Neural cell (in vitro differentiated cells): Measurements from ENCODE around the gene HPN.
"Not testable (repeated sequence)": the region's sequence is repeated elsewhere in the genome, so short reads cannot be mapped to it uniquely, and the experiment has no call there.

Source experiments
- CTCF ChIP-seq: fragments of 450-650 bp; IDR thresholded peaks from 2 replicates; pipeline ENCODE4 v1.5.1; 2014; ENCODE audit warnings: antibody characterized with exemption, mild to moderate bottlenecking, moderate library complexity; ENCODE audit not compliant: poor library complexity, severe bottlenecking
- EP300 ChIP-seq: fragments of 450-650 bp; conservative IDR thresholded peaks from 2 replicates; pipeline ENCODE4 v1.6.1; 2014; ENCODE audit warnings: antibody characterized with exemption, mild to moderate bottlenecking, moderate library complexity; ENCODE audit not compliant: poor library complexity, severe bottlenecking
- EZH2 ChIP-seq: fragments of 200-600, 300-800 bp; shearing (Covaris generic), sonication (generic); IDR thresholded peaks from 2 replicates; pipeline ENCODE4 v1.6.1; 2014; ENCODE audit warnings: antibody characterized with exemption, low read length, borderline replicate concordance, mild to moderate bottlenecking; ENCODE audit not compliant: insufficient read depth, poor library complexity, severe bottlenecking
- POLR2AphosphoS5 ChIP-seq: IDR thresholded peaks from 2 replicates; pipeline ENCODE4 v1.6.1; 2012
- RAD21 ChIP-seq: fragments of 450-650 bp; conservative IDR thresholded peaks from 2 replicates; pipeline ENCODE4 v1.6.1; 2014; ENCODE audit warnings: antibody characterized with exemption, mild to moderate bottlenecking, moderate library complexity
- REST ChIP-seq: IDR thresholded peaks from 2 replicates; pipeline ENCODE4 v1.6.1; 2012; ENCODE audit warnings: borderline replicate concordance
- SMC3 ChIP-seq: fragments of 450-650 bp; conservative IDR thresholded peaks from 2 replicates; pipeline ENCODE4 v1.6.1; 2014; ENCODE audit warnings: antibody characterized with exemption, mild to moderate bottlenecking, moderate library complexity; ENCODE audit not compliant: poor library complexity
- TAF1 ChIP-seq: IDR thresholded peaks from 2 replicates; pipeline ENCODE4 v1.6.1; 2012; ENCODE audit warnings: low read depth

DNA sequence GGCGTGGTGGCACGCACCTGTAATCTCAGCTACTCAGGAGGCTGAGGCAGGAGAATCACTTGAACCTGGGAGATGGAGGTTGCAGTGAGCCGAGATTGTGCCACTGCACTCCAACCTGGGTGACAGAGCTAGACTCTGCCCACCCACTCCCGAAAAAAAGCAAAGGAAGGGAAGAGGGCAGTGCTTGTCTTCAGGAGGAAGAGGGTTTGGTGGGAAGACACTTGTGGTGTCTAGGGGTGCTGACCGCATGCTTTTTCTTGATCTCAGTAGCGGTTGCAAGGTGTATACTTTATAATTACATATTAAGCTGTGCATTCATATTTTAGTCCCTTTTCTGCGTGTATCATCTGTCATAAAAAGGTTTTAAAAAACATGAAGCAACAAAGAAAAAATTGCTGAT, 48.9 kb upstream of the HPN start:
- not testable (repeated sequence) for TF ChIP-seq EP300, EZH2, CTCF, TAF1, RAD21, REST, POLR2AphosphoS5, SMC3
